ENCODE results near the gene HIPK2.
A peak's percentile ranks its signal among the peaks of the same experiment; 100 is the strongest.

Gene HIPK2

DNA sequence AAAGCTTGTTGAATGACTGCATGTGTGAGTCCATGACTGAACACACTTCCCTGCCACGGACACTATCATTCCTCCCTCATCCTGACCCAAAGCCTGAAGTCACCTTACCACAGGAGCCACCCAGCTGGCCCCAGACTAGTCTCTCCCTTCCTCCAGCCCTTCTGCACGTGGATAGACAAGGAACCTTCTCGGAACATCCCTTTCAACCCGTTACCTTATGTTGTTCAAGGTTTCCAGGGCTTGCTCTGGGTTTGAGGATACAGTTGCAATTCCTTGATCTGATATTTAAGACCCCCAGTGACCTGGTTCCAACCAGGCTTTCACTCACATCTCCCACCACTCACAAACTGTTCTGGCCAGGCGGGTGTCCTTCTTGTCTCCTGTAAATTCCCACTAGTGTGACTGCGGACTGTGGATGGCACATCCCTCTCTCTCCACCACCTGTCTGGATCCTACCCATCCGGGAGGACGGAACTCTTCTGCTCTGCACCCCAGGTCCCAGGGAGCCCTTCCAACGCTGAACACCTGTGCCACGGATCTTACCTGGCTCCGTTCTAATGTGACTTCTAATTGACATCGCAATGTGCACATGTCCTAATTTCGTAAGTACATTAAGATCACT is 62.5 kb downstream of the HIPK2 start:
- POLR2A ChIA-PET (ENCODE audit: low non-redundant PET) = no interaction called here
- no peak for TF ChIP-seq CTCF (conservative IDR thresholded peaks at IDR 0.05; ENCODE audit: low read depth)
- no peak overlapping the region; the same call in 1 of the 2 replicates for H3K27ac ChIP-seq
- no peak for DNase-seq (ENCODE audit: low spot score)
- CTCF ChIA-PET = no interaction called here

- ChIA-PET POLR2A (ENCODE audit: low non-redundant PET) (no interaction called here), CTCF (no interaction called here)
- peak overlapping the region; percentile 39; the same call in 1 of the 2 replicates for H3K27ac ChIP-seq
- no peak for DNase-seq (ENCODE audit: low spot score)
- no peak for TF ChIP-seq CTCF (conservative IDR thresholded peaks at IDR 0.05; ENCODE audit: low read depth)
These were observed 63.5 kb downstream of the HIPK2 start for GRCh38 chr7:139714163-139714901.

DNA sequence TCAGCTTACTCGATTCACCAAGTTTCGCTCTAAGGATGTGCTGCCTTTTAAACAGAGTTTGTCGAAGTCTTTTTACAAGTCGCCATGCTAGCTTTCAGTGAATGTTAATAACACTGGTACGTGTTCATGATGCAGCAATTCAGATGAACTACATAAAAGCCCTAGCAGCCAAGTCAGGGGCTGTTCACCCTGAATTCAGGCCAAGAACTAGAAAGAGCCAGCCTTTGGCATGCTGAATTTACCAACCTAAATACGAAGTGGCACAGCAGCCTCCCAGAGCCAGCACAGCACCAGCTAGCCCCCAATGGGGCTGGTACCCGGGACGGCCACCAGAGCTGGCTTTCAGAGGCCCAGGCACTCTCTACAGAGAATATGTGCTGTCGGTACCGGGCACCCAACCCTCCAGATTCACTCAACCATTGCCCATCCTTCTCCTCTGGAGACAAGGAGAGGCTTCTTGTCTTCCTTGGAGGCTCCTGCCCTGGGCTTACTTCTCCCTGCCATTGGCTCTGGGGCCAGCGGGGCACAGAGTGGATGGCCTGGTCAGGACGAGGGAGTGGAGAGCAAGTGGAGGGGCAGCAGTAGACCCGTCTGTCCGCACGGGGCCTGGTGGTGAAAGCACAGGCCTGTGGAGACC is 64.2 kb downstream of the HIPK2 start:
- peak overlapping the region; percentile 39 for H3K27ac ChIP-seq
- DNase-seq (ENCODE audit: low spot score) = no peak
- ChIA-PET POLR2A (ENCODE audit: low non-redundant PET) (no interaction called here), CTCF (no interaction called here)
- no peak for TF ChIP-seq CTCF (conservative IDR thresholded peaks at IDR 0.05; ENCODE audit: low read depth)

- POLR2A ChIA-PET (ENCODE audit: low non-redundant PET) = no interaction called here
- CTCF ChIA-PET = interaction anchor here (0.6 kb wide), 1 partner anchor 135 kb away, joined by 4 read pairs; no protein-coding TSS in a partner anchor
- no peak for DNase-seq (ENCODE audit: low spot score)
- peak overlapping the region; percentile 39 for H3K27ac ChIP-seq
- TF ChIP-seq CTCF (conservative IDR thresholded peaks at IDR 0.05; ENCODE audit: low read depth) = no peak
These were observed 64.7 kb downstream of the HIPK2 start for GRCh38 chr7:139713061-139713460.

DNA sequence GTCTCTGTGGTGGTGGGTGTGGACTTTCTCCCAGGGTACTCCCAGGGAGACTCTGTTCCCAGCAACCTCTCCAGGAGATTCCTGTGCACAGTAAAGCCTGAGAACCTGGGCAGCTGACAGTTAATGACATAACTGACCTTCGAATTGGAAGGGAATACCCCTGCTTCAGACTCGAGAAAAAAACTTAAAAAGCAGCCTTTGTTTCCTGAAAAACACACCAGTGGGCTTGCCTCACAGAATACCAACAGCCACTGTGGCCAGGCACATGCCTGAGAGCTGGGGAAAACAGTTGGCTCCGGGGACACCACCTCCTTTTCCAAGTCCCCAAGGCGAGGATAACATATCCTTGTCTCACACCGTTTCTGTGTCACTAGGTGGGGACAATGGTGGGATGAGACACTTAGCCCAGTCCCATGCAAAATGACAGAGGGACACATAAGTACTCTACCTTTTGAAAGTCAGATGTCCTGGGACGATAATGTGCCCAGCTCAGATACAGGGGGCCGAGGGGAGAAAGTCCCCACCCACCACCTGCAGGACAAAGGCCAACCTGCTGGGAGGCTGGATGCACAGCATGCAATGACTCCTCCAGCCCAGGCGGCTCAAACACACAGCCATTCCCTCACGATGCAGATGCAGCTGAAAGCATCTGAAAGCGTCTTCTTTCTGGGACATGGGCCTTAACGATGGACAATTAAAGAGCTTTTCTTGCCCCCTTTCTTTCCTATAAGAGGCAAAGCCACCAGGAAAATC is 65.6 kb downstream of the HIPK2 start:
- ChIA-PET POLR2A (ENCODE audit: low non-redundant PET) (no interaction called here), CTCF (interaction anchor here (0.6 kb wide), 1 partner anchor 136 kb away, joined by 4 read pairs; no protein-coding TSS in a partner anchor)
- no peak for DNase-seq (ENCODE audit: low spot score)
- peak overlapping the region; percentile 39 for H3K27ac ChIP-seq
- no peak for TF ChIP-seq CTCF (conservative IDR thresholded peaks at IDR 0.05; ENCODE audit: low read depth)

DNA sequence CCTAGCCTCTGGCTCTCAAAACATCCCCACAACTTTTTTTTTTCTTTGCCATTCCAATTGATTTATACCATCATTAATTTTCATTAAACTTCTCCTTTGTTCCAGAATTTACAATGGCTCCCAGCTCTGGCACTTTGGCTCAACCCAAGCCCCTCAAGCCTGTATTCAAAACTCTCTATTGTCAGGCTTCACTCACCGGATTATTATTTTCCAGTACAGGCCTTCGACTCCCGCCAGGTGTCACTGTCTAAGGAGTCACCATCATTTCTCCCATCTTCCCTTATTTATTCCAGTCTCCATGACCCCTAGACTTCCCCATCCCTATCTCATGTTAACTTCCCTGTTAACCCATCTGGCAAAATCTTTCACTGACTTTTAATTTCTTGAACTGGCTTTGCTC is 67.8 kb downstream of the HIPK2 start:
- POLR2A ChIA-PET (ENCODE audit: low non-redundant PET) = no interaction called here
- no peak for TF ChIP-seq CTCF (conservative IDR thresholded peaks at IDR 0.05; ENCODE audit: low read depth)
- CTCF ChIA-PET = interaction anchor here (0.6 kb wide), 1 partner anchor 10 kb away, joined by 3 read pairs; no protein-coding TSS in a partner anchor
- H3K27ac ChIP-seq = no peak overlapping the region
- no peak for DNase-seq (ENCODE audit: low spot score)
